Measurements from ENCODE around the gene VIPAS39.
A peak's percentile ranks its signal among the peaks of the same experiment; 100 is the strongest.

VIPAS39 gene

DNA sequence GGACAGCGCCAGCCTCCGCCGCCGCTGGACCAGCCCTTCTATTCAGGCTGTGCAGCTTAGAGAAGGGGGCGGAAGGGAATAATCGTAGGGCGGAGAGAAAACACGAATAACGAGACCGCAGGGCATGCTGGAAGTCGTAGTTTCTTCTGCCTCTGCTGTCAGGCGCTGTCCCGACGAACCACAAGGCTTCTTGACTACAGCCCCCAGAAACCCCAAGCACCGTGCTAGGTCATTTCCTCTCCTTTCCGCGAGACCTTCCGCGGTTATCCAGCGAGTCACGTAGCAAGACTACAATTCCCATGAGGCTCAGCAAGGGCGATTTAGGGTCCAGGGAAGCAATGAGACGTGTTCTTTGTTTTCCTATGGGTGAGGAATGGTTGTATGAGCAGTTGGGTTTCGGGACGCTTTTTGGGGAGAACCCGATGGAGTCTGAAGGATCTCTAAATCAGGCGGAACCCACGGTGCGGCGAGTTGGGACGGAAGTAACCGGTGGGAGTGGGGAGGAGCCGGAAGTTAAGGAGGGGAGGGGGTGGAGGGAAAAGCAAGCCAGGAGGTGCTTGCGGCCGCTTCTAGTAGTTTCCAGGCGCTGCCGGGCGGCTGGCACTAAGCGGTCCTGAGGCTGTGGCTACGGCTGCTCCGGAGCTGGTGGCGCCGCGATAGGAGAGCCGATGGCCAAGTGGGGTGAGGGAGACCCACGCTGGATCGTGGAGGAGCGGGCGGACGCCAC is at the start of gene VIPAS39, which contains the start of gene AHSA1:
Gene VIPAS39, minus strand, starts transcription at position 80 of the 727 bp plus-strand sequence. CDS start 3,499 bp downstream, outside the sequence.
Gene AHSA1, plus strand, starts transcription at position 572 of the 727 bp plus-strand sequence. Its CDS starts 97 bp downstream, at position 669.
- peak; percentile 91 for DNase-seq (ENCODE audit: low spot score)

DNA sequence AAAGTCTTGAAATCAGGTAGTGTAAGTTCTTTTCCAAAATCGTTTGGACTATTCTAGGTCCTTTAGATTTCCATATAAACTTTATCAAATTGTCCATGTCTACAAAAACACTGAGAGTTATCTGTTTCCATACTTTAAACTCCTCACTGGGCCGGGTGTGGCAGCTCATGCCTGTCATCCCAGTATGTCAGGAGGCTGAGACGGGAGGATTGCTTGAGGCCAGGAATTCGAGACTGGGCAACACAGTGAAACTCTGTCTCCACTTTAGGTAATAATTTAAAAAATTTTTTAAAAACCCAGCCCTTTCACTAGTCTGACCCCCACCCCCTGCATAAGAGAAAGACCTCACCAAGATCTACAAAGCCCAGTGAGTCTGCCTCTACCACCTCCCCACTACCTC is 47.6 kb upstream of the VIPAS39 start:
- no peak for DNase-seq (ENCODE audit: low spot score)

DNA sequence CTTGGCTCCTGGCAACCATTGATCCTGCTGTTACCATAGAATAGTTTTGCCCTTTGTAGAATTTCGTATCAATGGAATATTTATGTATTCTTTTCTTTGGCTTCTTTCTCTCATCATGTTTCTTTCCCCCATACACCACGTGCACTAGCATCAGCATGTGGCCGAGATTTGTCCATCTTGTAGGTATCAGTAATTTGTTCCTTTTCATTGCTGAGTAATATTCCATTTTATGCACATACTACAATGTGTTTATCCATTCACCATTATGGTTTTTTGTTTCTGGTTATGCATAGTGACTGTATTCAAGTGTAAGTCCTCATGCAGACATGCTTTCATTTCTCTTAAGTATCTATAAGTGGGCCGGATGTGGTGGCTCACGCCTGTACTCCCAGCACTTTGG is 45.7 kb upstream of the VIPAS39 start:
- no peak for DNase-seq (ENCODE audit: low spot score)

DNA sequence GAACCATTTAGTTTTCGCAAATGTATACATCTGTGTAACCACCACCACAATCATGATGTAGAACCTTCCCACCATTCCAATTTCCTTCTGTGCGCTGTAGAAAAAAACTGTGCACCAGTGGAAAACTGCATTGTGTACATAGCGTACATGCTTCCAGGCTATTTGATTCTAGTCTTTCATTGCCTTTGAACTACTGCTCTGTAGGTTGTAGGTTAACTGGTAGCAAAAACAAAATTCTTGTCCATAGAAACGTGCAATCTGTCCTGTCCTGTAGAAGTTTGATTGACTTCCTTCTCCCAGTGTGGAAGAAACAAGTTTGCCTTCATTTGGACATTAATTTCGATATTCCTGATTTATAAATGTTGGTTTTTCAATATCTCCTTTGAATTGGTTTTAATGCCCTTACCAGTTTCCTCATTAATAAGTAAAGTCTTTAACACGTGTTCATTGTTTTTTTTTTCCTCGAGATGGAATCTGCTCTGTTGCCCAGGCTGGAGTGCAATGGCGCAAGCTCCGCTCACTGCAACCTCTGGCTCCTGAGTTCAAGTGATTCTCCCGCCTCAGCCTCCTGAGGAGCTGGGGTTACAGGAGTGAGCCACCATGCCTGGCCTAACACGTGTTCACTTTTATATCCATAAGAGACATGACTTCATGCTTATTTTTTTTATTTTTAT is 44.8 kb upstream of the VIPAS39 start:
- DNase-seq (ENCODE audit: low spot score): no peak

DNA sequence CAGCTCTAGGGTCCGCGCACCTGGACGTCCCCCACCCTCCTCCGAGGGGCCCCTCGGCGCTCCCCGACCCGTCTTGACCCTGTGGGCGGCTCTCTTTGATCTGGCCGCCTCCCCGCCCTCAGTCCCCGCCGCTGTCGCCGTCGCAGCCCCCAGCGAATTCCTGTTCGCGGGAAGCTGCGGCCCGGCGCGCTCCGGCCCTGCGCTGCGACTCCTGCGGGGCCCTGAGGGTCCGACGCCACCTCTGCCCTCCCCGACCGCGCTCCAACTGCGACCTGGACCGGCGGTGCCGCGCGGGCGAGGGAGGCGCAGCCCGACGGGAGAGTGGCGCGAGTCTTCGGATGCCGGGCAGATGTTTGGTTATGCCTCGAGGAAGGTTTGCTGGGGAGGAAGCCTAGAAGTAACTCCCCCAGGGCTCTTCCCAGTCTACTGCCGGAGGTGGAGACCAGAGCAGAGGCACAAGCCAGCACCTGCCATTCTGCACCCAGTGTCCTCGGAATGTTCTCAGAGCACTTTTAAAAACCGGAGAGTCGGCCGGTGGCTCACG is 41.7 kb upstream of the VIPAS39 start:
- no peak for DNase-seq (ENCODE audit: low spot score)

DNA sequence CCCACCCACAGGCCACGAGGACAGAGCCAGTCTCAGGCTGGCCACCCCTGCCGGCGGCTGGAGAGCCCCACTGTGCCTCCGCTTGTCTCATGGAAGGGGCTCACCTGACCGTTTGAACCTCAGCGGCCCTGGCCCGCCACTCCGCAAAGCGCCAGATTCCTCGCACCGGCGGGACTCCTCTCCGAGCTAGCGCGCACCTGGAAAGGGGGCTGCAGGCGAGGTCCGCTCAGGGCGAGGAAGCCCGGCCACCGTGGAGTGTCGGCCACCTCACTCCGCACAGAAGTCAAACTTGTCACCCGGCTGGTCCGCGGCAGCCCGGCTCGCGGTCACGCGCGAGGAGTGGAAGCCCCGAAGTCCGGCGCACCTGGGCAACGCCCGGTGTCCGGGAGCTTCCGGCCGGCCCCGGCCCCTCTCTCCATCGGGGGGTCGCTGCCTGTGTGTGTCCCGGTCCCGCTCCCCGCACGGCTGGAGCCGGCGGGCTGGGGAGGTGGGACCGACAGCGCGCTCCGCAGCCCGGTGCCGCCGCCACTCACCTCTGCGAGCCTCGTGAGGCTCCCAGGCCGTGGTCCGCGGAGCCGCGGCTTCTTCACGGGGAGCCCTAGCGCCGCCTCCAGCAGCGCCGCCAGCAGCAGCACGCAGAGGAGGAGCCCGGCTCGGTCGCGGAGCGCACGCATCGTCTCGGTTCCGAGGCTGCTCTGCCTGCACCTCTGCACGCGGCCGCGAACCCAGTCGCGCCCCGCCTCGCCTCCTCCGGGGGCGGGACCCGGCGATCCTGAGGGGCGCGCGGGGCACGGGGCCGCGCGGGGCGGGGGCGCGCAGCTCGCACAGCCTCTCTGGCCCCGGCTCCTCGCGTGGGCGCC is 40.9 kb upstream of the VIPAS39 start, which contains the start of gene ISM2:
Gene ISM2, minus strand, starts transcription at position 697 of the 860 bp plus-strand sequence. Its CDS starts 23 bp downstream, at position 674.
- DNase-seq (ENCODE audit: low spot score): peak; percentile 74

DNA sequence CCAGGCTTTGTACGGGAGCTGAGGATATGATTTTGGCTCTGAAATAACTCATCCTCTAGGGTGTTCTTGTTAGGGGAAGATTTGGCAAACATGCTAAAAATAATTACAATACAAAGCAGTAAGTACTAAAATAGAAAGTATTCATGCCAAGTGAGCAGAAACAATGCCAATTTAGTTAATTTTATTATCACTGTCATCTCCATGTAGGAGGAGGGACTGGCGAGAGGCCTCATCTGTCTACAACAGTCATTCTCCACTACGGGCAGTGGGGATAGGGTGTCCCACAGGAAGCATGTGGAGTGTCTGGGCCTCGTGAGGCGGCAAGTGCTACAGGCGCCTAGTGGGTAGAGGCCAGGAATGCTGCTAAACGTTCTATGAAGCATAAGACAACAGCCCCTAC is 37.9 kb upstream of the VIPAS39 start:
- DNase-seq (ENCODE audit: low spot score): no peak

DNA sequence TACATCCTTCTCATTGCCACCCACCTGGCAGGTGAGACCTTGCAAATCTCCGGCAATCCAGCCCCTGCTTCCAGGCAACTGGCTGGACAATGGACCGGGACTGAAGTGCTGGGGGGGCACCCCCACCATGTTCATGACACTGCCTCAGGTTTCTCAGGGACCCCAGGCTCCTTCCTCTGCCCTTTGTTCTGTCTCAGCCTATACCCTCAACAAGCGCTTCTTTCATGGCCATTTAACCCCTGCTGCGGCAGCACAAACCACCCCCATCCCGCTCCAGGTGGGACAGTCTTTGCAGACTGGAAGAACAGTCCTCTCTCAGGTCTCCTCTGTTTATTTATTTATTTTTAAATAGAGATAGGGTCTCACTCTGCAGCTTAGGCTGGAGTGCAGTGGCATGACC is 33.7 kb upstream of the VIPAS39 start:
- no peak for DNase-seq (ENCODE audit: low spot score)

DNA sequence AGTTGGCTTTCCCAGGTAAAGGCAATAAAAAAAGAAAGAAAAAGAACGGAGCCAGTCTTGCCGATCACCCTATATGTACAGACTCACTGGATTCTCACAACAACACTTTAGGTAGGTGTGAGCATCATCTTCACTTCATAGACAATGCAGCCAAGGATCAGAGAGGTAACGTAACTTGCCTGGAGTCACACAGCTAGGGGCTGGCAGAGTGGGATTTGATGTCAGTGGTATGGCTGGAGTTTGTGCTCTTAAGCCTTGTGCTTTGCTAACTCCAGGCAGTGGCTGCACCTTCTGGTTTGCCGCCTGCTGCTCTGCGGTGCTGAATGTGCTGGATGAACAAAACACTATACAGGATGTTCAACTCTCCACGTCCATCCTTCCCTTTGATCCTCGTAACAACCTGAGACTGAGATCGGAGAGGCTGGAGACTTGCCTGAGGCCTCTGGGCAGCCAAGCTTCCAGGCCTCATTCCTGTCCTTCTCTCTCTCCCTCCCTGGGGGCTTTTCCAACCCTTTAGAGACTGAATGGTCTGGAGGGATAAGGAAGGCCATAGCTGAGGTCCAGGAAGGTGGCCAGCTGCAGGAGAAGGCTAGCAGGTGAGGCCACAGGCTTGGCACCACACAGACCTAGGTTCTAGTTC is 33.1 kb upstream of the VIPAS39 start:
- DNase-seq (ENCODE audit: low spot score): no peak

DNA sequence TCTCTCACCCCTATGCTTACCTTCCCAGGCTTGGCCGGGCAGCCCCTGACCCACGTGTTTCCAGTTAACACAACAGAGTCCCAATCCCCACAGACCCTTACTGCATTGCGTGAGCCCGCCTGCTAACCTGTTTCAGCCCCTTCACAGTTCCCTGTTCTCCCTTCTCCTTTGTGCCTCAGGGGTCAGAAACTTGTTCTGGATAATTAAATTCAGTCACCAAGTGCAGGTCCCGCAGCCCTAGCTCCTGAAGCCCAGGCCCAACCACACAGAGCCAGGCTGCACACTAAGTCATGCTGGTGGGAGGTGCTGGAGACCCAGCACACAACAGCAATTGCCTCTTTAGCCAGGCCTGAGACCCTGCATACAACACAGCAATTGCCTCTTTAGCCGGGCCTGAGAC is 31.6 kb upstream of the VIPAS39 start:
- no peak for DNase-seq (ENCODE audit: low spot score)

DNA sequence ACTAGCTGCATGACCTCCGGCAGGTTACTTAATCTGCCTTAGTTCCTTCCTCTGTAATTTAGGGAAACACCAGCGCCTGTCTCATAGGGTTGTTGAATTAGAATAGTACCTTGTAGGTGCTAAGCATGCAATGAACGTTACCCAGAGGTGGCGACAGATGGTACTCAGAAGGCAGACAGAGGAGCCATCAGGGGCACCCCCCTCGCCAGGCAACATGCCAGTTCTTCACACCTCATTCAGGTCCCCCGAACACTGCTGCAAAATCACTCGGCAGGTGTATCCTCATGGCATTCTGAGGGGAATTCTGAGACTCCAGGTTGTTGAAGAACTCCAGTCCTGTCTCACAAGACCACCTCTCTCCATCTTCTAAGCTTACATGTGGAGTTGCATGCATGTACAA is 31.2 kb upstream of the VIPAS39 start:
- DNase-seq (ENCODE audit: low spot score): no peak

DNA sequence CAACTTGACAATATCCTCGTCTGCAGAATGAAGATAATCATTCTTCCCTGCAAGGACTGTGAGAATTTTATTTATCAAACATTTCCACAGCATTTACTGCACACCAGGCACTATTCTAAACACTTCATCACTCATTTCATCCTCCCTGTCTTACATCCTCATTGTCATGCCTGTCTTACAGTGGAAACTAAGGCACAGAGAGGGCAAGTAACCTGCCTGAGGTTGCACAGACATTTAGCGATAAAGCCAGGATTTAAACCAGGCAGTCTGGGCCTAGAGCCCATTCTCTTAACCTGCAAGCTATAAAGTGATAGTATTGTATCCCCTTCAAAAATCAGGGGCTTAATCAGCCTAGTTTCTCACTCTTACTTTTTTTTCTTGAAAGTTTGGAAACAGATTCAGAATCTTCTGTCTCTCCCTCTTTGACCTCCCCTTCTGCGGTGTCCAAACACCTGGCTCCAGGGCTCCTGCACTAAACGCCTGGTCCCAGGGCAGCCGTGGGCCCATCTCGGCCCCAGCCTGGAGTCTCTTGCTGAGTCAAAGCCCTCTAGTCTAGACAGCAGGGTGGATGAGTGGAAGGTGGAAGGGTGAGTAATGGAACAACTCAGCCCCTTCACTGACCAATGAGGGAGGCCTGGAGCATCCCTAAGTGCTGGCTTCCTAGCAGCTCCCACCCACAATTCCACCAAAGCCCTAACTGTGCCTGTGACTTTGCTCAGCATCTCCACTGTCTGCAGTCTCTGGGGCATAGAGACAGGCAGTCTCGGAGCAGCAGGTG is 28.7 kb upstream of the VIPAS39 start:
- DNase-seq (ENCODE audit: low spot score): peak; percentile 81

DNA sequence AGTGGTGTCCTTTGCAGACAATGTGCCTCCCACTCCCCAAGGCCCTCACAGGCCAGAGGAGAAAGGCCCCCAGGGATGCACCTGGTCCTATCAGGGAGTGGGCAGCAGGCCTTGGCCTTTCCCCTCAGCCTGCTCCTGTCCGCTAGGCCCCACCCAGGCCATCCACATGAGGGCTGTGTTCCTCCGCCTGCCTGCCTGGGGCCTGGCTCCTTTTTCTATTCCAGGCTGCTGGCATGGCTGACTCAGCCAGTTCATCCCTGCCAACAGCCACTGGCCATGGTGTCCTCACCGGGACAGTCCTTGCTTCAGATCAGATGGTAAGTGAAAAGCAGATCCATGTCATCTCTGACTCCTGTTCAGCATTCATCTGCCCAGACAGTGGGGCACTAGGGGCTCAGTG is 27.9 kb upstream of the VIPAS39 start:
- DNase-seq (ENCODE audit: low spot score): no peak

DNA sequence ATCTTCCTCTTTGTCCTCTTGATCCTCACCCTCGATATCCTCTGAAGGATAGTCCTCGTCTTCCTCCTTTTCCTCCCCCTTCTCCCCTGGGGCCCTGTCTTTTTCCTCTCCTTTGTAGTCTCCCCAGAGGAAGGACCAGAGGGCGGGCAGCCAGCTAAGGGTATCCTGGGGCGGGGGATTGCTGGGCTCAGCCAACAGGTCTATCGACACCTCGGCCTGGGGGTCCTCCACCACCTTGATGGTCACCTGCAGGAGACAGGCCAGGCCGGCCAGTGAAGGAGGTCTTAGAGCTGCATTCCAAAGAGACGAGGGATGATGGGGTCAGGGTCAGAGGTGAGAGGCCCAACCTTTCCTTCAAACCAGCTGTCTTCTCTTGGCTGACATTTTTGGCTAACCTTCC is 25.0 kb upstream of the VIPAS39 start:
- DNase-seq (ENCODE audit: low spot score): no peak

DNA sequence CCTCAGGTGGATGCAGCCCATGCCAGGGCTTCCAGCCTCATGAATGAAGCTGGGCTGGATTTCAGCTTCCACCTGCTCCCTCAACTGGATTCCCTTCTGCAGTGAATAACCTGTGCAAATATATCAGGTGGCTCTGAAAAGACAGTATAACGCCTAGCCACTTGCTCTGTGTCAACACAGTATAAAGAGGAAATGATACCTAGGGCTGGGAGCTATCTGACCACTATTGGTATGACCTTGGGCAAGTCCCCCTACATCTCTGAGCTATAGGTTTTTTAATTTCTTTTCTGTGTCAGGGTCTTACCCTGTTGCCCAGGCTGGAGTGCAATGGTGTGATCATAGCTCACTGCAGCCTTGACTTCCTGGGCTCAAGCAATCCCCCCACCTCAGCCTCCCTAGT is 21.4 kb upstream of the VIPAS39 start:
- DNase-seq (ENCODE audit: low spot score): no peak

DNA sequence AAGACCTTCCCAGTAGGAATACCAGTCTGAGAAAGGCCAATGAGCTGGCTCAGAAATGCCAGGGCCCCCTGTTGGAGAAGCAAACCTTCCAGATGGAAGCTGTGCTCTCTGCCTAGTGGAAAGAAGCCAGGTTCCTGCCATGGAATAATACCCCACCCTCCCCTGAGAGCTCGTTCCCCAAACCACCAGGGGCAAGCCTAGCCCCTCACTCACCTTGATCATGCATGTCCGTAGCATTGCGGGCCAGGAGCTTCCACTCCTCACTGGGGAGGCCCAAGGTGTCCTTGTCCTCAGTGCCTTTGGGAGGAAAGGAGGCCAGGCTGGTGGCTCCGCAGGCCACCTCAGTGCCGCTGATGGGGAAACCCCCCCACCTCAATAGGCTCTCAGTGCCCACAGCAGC is 20.6 kb upstream of the VIPAS39 start:
- DNase-seq (ENCODE audit: low spot score): no peak

DNA sequence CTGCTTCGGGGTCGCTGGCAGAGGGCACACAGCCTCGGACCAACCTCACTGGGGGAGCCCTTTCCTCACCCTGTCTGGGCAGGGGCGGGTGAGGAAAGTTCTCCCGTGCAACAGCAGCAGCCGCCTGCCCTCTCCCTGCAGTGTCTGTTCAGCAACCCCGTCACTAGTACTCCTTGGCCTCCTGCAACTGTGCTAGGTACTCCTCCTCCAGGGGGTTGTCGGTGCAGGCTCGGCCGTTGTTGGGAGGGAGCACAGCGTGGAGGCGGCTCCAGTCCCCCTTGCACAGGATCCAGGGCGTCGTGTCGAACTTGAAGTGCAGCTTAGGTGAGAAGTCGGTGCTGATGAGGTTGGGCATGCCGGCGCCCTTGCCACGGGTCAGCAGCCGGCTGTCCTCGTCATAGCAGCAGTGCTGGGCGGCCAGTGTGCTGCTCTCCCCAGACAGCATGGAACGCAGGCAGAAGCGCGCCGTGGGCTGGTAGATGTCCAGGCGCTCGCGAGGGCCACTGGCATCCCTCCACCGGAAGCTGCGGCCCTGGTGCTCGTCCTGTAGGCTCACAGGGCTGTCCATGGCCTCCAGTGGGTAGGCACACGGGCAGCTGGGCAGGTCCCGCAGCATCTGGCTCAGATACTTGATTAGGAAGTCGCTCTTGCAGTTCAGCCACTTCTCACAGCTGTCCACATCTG is 18.2 kb upstream of the VIPAS39 start:
- no peak for DNase-seq (ENCODE audit: low spot score)

DNA sequence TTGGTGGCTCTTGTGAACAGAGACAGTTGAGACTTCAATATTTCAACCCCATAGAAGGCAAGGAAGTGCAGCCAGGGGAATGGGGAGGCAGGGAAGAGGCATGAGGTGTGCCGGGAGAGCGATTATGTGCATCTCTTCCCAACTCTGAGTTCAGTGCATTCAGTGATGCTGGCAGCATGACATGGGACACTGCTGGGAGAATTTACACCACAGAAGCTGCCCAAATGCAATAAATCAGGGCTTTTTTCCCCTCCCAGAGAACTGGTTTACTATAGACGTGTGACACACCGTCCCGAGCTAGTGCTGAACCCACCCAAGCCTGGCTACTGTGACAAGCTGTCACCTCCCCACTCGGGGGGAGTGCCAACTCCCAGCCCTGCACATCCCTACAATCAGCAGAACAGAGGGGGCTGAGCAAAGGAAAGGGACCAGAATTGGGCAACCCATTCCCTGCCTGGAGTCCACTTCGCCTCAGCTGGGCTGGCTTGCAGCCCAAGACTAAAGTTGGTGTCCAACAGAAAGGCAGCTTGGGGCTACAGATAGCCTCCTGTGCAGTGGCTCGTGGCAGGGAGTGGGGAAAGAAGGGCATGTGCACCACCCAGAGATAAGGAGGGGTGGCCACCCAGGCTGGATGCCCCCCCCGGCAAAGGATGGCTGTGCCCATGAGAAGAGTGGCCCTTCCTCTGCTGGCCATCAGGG is 17.2 kb upstream of the VIPAS39 start:
- no peak for DNase-seq (ENCODE audit: low spot score)

DNA sequence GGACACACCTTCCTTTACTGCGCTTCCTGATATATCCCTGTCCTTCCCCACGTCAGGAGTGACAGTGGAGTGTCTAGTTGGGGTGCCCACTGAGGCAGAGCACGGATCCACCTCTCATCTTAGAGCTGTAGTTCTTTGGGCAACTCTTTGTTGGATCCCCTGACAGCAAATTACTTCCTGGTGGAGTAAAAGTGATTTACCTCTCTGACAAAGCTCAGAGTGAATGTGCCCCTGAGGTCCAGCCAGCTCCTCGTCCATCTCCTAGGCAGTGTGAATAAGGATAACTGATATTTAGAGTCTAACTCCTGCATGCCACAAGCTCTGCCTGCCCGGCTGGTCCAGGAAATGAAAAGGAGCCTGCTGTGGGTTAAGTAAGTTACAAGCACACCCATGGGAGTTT is 16.5 kb upstream of the VIPAS39 start:
- no peak for DNase-seq (ENCODE audit: low spot score)
